ENCODE measurements around the gene TMEM129. TPM values are rescaled to one million over a fixed set of nuclear protein-coding genes. Genes with fewer than 3 reads are reported as not detected.

TMEM129 gene
- total and polyA plus RNA-seq, 2 donors (not counting 1 experiment from before 2014, with no cell fraction given): 15.0 to 39.6 TPM

GRCh38 chr4:1686440-1687036, 34.6 kb downstream of the TMEM129 start:
- no peak overlapping the region for H3K4me3 ChIP-seq (replicated peaks in 1 of 4; ENCODE audit: control extremely low read depth in 1 of 4, insufficient read depth in 1 of 4, low read depth in 3 of 4, low read length in 4 of 4)
- peaks cover 5% of the 10 kb centered on the region for H3K4me1 ChIP-seq (ENCODE audit: control insufficient read depth, extremely low read depth, insufficient read depth, low read length)
- no peak overlapping the region for H3K4me2 ChIP-seq (ENCODE audit: extremely low read depth, insufficient read depth, low read length)
- H4K20me1 ChIP-seq (ENCODE audit: control insufficient read depth, extremely low read depth, insufficient read depth, low read length): no peaks in the 10 kb centered on the region
- H2AFZ ChIP-seq (ENCODE audit: low read length): no peak overlapping the region
- no peaks in the 10 kb centered on the region for H3K27me3 ChIP-seq (ENCODE audit: control insufficient read depth, insufficient read depth, low read length)
- H3K36me3 ChIP-seq (ENCODE audit: control insufficient read depth, insufficient read depth, low read length): peaks cover 6% of the 10 kb centered on the region
- no peak for DNase-seq (ENCODE audit: low read depth in 2 of 2)
- H3K9me3 ChIP-seq (ENCODE audit: control insufficient read depth, insufficient read depth, low read depth, low read length): no peaks in the 10 kb centered on the region
- H3K79me2 ChIP-seq (ENCODE audit: control insufficient read depth, insufficient read depth, low read length): no peaks in the 10 kb centered on the region
- no peak for TF ChIP-seq EZH2 (IDR thresholded peaks at IDR 0.05; ENCODE audit: low read length, missing control alignments)
- no peak for TF ChIP-seq CTCF (conservative IDR thresholded peaks at IDR 0.05 in 1 of 2, IDR thresholded peaks at IDR 0.05 in 1 of 2; ENCODE audit: low read depth in 1 of 2, low read length in 2 of 2)
- H3K27ac ChIP-seq (ENCODE audit: insufficient read depth, low read length): no peak overlapping the region
- no peak overlapping the region for H3K9ac ChIP-seq (ENCODE audit: insufficient read depth, low read length)

- Histone ChIP-seq H3K36me3 (ENCODE audit: control insufficient read depth, insufficient read depth, low read length) (no peaks in the 10 kb centered on the region), H4K20me1 (ENCODE audit: control insufficient read depth, extremely low read depth, insufficient read depth, low read length) (no peaks in the 10 kb centered on the region), H3K9ac (ENCODE audit: insufficient read depth, low read length) (no peak overlapping the region), H3K79me2 (ENCODE audit: control insufficient read depth, insufficient read depth, low read length) (no peaks in the 10 kb centered on the region), H3K27ac (ENCODE audit: insufficient read depth, low read length) (no peak overlapping the region), H3K27me3 (ENCODE audit: control insufficient read depth, insufficient read depth, low read length) (no peaks in the 10 kb centered on the region), H3K4me3 (replicated peaks in 1 of 4; ENCODE audit: control extremely low read depth in 1 of 4, insufficient read depth in 1 of 4, low read depth in 3 of 4, low read length in 4 of 4) (peak overlapping the region in 1 of 4 experiments; percentile 46), H2AFZ (ENCODE audit: low read length) (no peak overlapping the region), H3K4me2 (ENCODE audit: extremely low read depth, insufficient read depth, low read length) (no peak overlapping the region), H3K4me1 (ENCODE audit: control insufficient read depth, extremely low read depth, insufficient read depth, low read length) (peaks cover 5% of the 10 kb centered on the region), H3K9me3 (ENCODE audit: control insufficient read depth, insufficient read depth, low read depth, low read length) (no peaks in the 10 kb centered on the region)
- TF ChIP-seq EZH2 (IDR thresholded peaks at IDR 0.05; ENCODE audit: low read length, missing control alignments) (no peak), CTCF (conservative IDR thresholded peaks at IDR 0.05 in 1 of 2, IDR thresholded peaks at IDR 0.05 in 1 of 2; ENCODE audit: low read depth in 1 of 2, low read length in 2 of 2) (no peak)
- DNase-seq (ENCODE audit: low read depth in 2 of 2): no peak
Observed at GRCh38 chr4:1685235-1686150, 35.6 kb downstream of the TMEM129 start.

DNA sequence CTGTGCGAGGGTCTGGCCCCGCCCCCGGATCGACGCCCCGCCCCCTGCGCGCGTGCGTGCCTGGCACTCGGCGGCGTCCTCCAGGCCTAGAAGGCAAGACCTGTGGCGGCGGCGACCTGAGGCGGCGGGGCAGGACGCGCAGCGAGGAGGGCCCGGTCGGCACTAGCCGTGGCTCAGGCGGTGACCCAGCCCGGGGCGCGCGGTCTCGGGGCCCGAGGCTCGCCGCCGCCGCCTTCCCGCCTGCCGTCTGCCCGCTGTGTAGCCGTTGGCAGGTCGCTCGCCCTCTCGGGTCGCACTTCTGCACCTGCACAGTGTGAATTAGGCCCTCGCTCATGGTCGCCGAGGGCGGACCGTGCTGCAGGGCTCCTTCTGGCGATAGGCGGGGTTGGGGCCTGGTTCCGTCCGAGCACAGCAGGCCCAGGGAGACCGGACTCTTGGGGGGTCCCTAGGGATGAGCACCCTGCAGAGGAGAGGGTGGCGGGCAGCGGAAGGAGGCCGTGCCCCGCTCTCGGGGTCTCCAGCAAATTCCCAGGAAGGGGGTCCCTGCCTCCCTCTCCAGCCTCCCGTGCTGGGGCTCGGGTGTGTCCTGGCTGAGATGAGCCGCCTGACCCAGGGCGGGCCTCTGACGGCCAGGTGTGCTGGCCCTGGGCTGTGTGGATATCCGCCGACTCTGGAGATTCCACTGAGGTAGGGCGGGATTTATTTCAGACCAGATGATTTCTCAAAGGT, 36.5 kb downstream of the TMEM129 start:
- Histone ChIP-seq H3K4me1 (ENCODE audit: control insufficient read depth, extremely low read depth, insufficient read depth, low read length) (peaks cover 5% of the 10 kb centered on the region), H3K4me2 (ENCODE audit: extremely low read depth, insufficient read depth, low read length) (no peak overlapping the region), H3K4me3 (replicated peaks in 1 of 4; ENCODE audit: control extremely low read depth in 1 of 4, insufficient read depth in 1 of 4, low read depth in 3 of 4, low read length in 4 of 4) (peak overlapping the region in 3 of 4 experiments; percentile 18 to 46 (median 24)), H3K9me3 (ENCODE audit: control insufficient read depth, insufficient read depth, low read depth, low read length) (no peaks in the 10 kb centered on the region), H3K27ac (ENCODE audit: insufficient read depth, low read length) (no peak overlapping the region), H4K20me1 (ENCODE audit: control insufficient read depth, extremely low read depth, insufficient read depth, low read length) (no peaks in the 10 kb centered on the region), H3K79me2 (ENCODE audit: control insufficient read depth, insufficient read depth, low read length) (no peaks in the 10 kb centered on the region), H3K9ac (ENCODE audit: insufficient read depth, low read length) (no peak overlapping the region), H3K36me3 (ENCODE audit: control insufficient read depth, insufficient read depth, low read length) (no peaks in the 10 kb centered on the region), H2AFZ (ENCODE audit: low read length) (peak overlapping the region; percentile 50), H3K27me3 (ENCODE audit: control insufficient read depth, insufficient read depth, low read length) (no peaks in the 10 kb centered on the region)
- no peak for DNase-seq (ENCODE audit: low read depth in 2 of 2)
- TF ChIP-seq EZH2 (IDR thresholded peaks at IDR 0.05; ENCODE audit: low read length, missing control alignments) (no peak), CTCF (conservative IDR thresholded peaks at IDR 0.05 in 1 of 2, IDR thresholded peaks at IDR 0.05 in 1 of 2; ENCODE audit: low read depth in 1 of 2, low read length in 2 of 2) (no peak)
